Neural cell (in vitro differentiated cells): Measurements from ENCODE around the gene MCM3AP. TPM values are rescaled to one million over a fixed set of nuclear protein-coding genes. Genes with fewer than 3 reads are reported as not detected.

ENCODE experiments used
- H2AFZ ChIP-seq: fragments of 200-600, 300-800 bp; sonication (generic), shearing (Covaris generic); 2 replicates; pipeline ENCODE4 v1.6.0; 2014; ENCODE audit warnings: low read depth, mild to moderate bottlenecking, antibody characterized with exemption, low read length, moderate library complexity
- H3F3A ChIP-seq: fragments of 200-600 bp; shearing (Covaris generic); 2 replicates; pipeline ENCODE4 v1.6.1; 2016; ENCODE audit warnings: mild to moderate bottlenecking, moderate library complexity, mixed read lengths, antibody characterized with exemption, low read length; ENCODE audit not compliant: insufficient read depth, poor library complexity, severe bottlenecking
- H3K27ac ChIP-seq: fragments of 200-600, 300-800 bp; sonication (generic), shearing (Covaris generic); 2 replicates; pipeline ENCODE4 v1.5.1; 2014; ENCODE audit warnings: mild to moderate bottlenecking, low read length, moderate library complexity
- H3K27me3 ChIP-seq: fragments of 300-800, 200-600 bp; sonication (generic), shearing (Covaris generic); 2 replicates; pipeline ENCODE4 v1.6.0; 2014; ENCODE audit warnings: mild to moderate bottlenecking, low read depth, low read length, moderate library complexity; ENCODE audit not compliant: insufficient read depth
- H3K36me3 ChIP-seq: fragments of 300-800, 200-600 bp; sonication (generic), shearing (Covaris generic); 2 replicates; pipeline ENCODE4 v1.5.1; 2014; ENCODE audit warnings: mild to moderate bottlenecking, antibody characterized with exemption, low read length, moderate library complexity; ENCODE audit not compliant: insufficient read depth
- H3K4me2 ChIP-seq: fragments of 300-800, 200-600 bp; sonication (generic), shearing (Covaris generic); 2 replicates; pipeline ENCODE4 v1.6.0; 2014; ENCODE audit warnings: mild to moderate bottlenecking, low read length
- H3K4me3 ChIP-seq: fragments of 300-800, 200-600 bp; sonication (generic), shearing (Covaris generic); 2 replicates; pipeline ENCODE4 v1.5.1; 2014; ENCODE audit warnings: mild to moderate bottlenecking, low read length, moderate library complexity
- H3K79me2 ChIP-seq: fragments of 200-600 bp; shearing (Covaris generic); replicated peaks from 2 replicates; pipeline ENCODE4 v1.6.0; 2014; ENCODE audit warnings: mild to moderate bottlenecking, low read length, moderate library complexity; ENCODE audit not compliant: insufficient read depth
- H3K9ac ChIP-seq: fragments of 300-800, 200-600 bp; sonication (generic), shearing (Covaris generic); 2 replicates; pipeline ENCODE4 v1.6.1; 2016; ENCODE audit warnings: mild to moderate bottlenecking, low read length, mixed read lengths
- H3K9me2 ChIP-seq: fragments of 200-600 bp; shearing (Covaris generic); 2 replicates; pipeline ENCODE4 v1.6.1; 2016; ENCODE audit warnings: mild to moderate bottlenecking, low read length, mixed read lengths; ENCODE audit not compliant: insufficient read depth
- H3K9me3 ChIP-seq: fragments of 200-600, 300-800 bp; sonication (generic), shearing (Covaris generic); 2 replicates; pipeline ENCODE4 v1.6.1; 2016; ENCODE audit warnings: mild to moderate bottlenecking, mixed run types, low read length, moderate library complexity, mixed read lengths
- H4K20me1 ChIP-seq: fragments of 200-600 bp; shearing (Covaris generic); 2 replicates; pipeline ENCODE4 v1.6.1; 2016; ENCODE audit warnings: mild to moderate bottlenecking, mixed run types; ENCODE audit not compliant: insufficient read depth
- EP300 ChIP-seq: fragments of 450-650 bp; conservative IDR thresholded peaks from 2 replicates; pipeline ENCODE4 v1.6.1; 2014; ENCODE audit warnings: antibody characterized with exemption, mild to moderate bottlenecking, moderate library complexity; ENCODE audit not compliant: poor library complexity, severe bottlenecking
- EZH2 ChIP-seq: fragments of 200-600, 300-800 bp; shearing (Covaris generic), sonication (generic); IDR thresholded peaks from 2 replicates; pipeline ENCODE4 v1.6.1; 2014; ENCODE audit warnings: antibody characterized with exemption, low read length, borderline replicate concordance, mild to moderate bottlenecking; ENCODE audit not compliant: insufficient read depth, poor library complexity, severe bottlenecking
- MXI1 ChIP-seq: fragments of 450-650 bp; conservative IDR thresholded peaks from 2 replicates; pipeline ENCODE4 v1.6.1; 2014; ENCODE audit warnings: antibody characterized with exemption, mild to moderate bottlenecking; ENCODE audit not compliant: poor library complexity, severe bottlenecking
- POLR2AphosphoS5 ChIP-seq: IDR thresholded peaks from 2 replicates; pipeline ENCODE4 v1.6.1; 2012
- RAD21 ChIP-seq: fragments of 450-650 bp; conservative IDR thresholded peaks from 2 replicates; pipeline ENCODE4 v1.6.1; 2014; ENCODE audit warnings: antibody characterized with exemption, mild to moderate bottlenecking, moderate library complexity
- SMC3 ChIP-seq: fragments of 450-650 bp; conservative IDR thresholded peaks from 2 replicates; pipeline ENCODE4 v1.6.1; 2014; ENCODE audit warnings: antibody characterized with exemption, mild to moderate bottlenecking, moderate library complexity; ENCODE audit not compliant: poor library complexity
- TAF1 ChIP-seq: IDR thresholded peaks from 2 replicates; pipeline ENCODE4 v1.6.1; 2012; ENCODE audit warnings: low read depth
- polyA plus RNA-seq: library from polyadenylated mRNA; depleted of rRNA; stranded (reverse); fragments of >200 nt; gene quantifications from 2 replicates; pipeline ENCODE4 v1.2.3, GENCODE V29; 2014
- TF ChIP-seq, protein P1 (sequence below): fragments of 450-650 bp; IDR thresholded peaks from 2 replicates; pipeline ENCODE4 v1.5.1; 2014; ENCODE audit warnings: antibody characterized with exemption, mild to moderate bottlenecking, moderate library complexity; ENCODE audit not compliant: poor library complexity, severe bottlenecking
- TF ChIP-seq, protein P2 (sequence below): IDR thresholded peaks from 2 replicates; pipeline ENCODE4 v1.6.1; 2012; ENCODE audit warnings: borderline replicate concordance

Gene MCM3AP
- polyA plus RNA-seq, 1 donor from 2014 or later = 74.2 TPM

DNA sequence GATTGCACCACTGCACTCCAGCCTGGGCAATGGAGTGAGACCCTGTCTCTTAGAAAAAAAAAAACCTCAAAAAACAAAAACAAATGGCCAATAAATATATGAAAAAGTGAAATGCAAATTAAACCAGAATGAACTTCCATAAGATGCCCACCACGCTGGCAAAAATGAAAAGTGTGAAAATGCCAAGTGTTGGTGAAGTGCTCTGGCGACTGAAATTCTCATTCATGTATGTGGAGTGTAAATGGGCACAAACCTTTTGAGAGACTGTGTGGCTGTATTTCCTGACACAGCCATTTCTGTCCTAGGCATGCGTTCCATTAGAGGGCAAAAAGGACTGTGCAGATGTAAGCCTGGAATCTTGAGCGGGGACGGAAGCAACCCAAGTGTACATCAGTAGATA, 19.0 kb upstream of the MCM3AP start:
- H3K9ac ChIP-seq = no peak overlapping the region
- H3K27ac ChIP-seq = no peak overlapping the region
- no peak for TF ChIP-seq POLR2AphosphoS5
- TF ChIP-seq SMC3 = no peak
- no peak for TF ChIP-seq MXI1
- H3K36me3 ChIP-seq = no peaks in the 10 kb centered on the region
- no peaks in the 10 kb centered on the region for H3K27me3 ChIP-seq
- H3K4me2 ChIP-seq = no peak overlapping the region
- no peaks in the 10 kb centered on the region for H3K9me2 ChIP-seq
- no peaks in the 10 kb centered on the region for H4K20me1 ChIP-seq
- no peak overlapping the region for H3K4me3 ChIP-seq
- H3K9me3 ChIP-seq = no peaks in the 10 kb centered on the region
- no peaks in the 10 kb centered on the region for H3F3A ChIP-seq
- H3K79me2 ChIP-seq = no peaks in the 10 kb centered on the region
- no peak overlapping the region for H2AFZ ChIP-seq

DNA sequence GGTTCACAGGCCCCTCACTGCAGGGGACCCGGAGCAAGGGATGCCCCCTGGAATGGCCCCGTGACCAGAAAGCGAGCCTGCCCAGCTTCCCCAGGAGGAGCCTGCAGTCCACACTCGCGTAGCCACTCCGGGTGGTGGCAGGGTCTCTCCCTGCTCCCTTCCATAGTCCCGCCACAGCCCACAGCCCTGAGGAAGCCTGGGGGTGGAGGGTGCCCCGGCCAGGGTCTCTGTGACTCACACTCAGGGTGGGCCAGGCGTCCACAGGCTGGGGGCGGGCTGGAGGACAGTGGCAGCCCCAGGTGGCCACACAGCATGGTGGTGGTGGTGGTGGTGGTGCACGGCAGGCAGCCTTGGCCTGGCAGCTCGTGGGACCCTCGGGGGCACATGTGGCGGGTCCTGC, 16.3 kb upstream of the MCM3AP start:
- H2AFZ ChIP-seq = no peak overlapping the region
- no peaks in the 10 kb centered on the region for H3K36me3 ChIP-seq
- H3K4me3 ChIP-seq = no peak overlapping the region
- H3K9me2 ChIP-seq = no peaks in the 10 kb centered on the region
- H3K27me3 ChIP-seq = no peaks in the 10 kb centered on the region
- no peaks in the 10 kb centered on the region for H4K20me1 ChIP-seq
- TF ChIP-seq RAD21 (no peak), SMC3 (no peak), MXI1 (no peak), TAF1 (no peak), POLR2AphosphoS5 (no peak), EP300 (no peak), EZH2 (no peak)
- TF ChIP-seq, protein P1, sequence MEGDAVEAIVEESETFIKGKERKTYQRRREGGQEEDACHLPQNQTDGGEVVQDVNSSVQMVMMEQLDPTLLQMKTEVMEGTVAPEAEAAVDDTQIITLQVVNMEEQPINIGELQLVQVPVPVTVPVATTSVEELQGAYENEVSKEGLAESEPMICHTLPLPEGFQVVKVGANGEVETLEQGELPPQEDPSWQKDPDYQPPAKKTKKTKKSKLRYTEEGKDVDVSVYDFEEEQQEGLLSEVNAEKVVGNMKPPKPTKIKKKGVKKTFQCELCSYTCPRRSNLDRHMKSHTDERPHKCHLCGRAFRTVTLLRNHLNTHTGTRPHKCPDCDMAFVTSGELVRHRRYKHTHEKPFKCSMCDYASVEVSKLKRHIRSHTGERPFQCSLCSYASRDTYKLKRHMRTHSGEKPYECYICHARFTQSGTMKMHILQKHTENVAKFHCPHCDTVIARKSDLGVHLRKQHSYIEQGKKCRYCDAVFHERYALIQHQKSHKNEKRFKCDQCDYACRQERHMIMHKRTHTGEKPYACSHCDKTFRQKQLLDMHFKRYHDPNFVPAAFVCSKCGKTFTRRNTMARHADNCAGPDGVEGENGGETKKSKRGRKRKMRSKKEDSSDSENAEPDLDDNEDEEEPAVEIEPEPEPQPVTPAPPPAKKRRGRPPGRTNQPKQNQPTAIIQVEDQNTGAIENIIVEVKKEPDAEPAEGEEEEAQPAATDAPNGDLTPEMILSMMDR = no peak
- TF ChIP-seq, protein P2, sequence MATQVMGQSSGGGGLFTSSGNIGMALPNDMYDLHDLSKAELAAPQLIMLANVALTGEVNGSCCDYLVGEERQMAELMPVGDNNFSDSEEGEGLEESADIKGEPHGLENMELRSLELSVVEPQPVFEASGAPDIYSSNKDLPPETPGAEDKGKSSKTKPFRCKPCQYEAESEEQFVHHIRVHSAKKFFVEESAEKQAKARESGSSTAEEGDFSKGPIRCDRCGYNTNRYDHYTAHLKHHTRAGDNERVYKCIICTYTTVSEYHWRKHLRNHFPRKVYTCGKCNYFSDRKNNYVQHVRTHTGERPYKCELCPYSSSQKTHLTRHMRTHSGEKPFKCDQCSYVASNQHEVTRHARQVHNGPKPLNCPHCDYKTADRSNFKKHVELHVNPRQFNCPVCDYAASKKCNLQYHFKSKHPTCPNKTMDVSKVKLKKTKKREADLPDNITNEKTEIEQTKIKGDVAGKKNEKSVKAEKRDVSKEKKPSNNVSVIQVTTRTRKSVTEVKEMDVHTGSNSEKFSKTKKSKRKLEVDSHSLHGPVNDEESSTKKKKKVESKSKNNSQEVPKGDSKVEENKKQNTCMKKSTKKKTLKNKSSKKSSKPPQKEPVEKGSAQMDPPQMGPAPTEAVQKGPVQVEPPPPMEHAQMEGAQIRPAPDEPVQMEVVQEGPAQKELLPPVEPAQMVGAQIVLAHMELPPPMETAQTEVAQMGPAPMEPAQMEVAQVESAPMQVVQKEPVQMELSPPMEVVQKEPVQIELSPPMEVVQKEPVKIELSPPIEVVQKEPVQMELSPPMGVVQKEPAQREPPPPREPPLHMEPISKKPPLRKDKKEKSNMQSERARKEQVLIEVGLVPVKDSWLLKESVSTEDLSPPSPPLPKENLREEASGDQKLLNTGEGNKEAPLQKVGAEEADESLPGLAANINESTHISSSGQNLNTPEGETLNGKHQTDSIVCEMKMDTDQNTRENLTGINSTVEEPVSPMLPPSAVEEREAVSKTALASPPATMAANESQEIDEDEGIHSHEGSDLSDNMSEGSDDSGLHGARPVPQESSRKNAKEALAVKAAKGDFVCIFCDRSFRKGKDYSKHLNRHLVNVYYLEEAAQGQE = no peak
- no peaks in the 10 kb centered on the region for H3K79me2 ChIP-seq
- H3K9me3 ChIP-seq = no peaks in the 10 kb centered on the region
- H3F3A ChIP-seq = no peaks in the 10 kb centered on the region
- no peak overlapping the region for H3K4me2 ChIP-seq
- no peak overlapping the region for H3K9ac ChIP-seq
- no peak overlapping the region for H3K27ac ChIP-seq

DNA sequence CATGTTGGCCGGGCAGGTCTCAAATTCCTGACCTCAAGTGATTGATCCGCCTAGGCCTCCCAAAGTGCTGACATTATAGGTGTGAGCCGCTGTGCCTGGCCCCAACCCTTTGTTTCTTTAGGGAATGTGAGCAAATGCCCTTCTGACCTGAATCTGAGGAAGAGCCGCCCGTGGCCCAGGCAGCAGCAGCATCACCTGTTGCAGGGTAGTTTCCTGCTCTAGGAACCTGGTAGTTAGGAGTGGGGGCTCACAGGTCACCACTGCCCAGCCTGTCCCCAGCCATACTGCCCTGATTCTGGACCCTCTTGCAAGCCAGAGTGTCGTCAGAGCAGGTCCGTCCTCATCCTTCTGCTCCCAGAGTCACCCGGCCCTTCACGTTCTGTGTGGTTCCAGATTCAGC, 13.8 kb upstream of the MCM3AP start:
- no peaks in the 10 kb centered on the region for H3K27me3 ChIP-seq
- H3K27ac ChIP-seq = no peak overlapping the region
- H2AFZ ChIP-seq = no peak overlapping the region
- H3K9me2 ChIP-seq = no peaks in the 10 kb centered on the region
- H3K9ac ChIP-seq = no peak overlapping the region
- H3K4me3 ChIP-seq = no peak overlapping the region
- TF ChIP-seq RAD21 = no peak
- TF ChIP-seq EP300 = no peak
- TF ChIP-seq, protein P1 = no peak
- H3K36me3 ChIP-seq = no peaks in the 10 kb centered on the region
- no peaks in the 10 kb centered on the region for H3K9me3 ChIP-seq
- no peaks in the 10 kb centered on the region for H3K79me2 ChIP-seq
- no peak overlapping the region for H3K4me2 ChIP-seq
- H3F3A ChIP-seq = no peaks in the 10 kb centered on the region
- no peaks in the 10 kb centered on the region for H4K20me1 ChIP-seq
